HepG2 (cell line): ENCODE measurements around the gene TCF25. TPM values are rescaled to one million over a fixed set of nuclear protein-coding genes. Genes with fewer than 3 reads are reported as not detected.
A peak's percentile ranks its signal among the peaks of the same experiment; 100 is the strongest.

Experiments used
- ATAC-seq: fragments of 200-7000 bp; cut with Tn5 transposase; 3 replicates; pipeline ENCODE4 v1.9.1; 2020; ENCODE audit warnings: mild to moderate bottlenecking, moderate library complexity
- BruUV-seq: library from RNA; stranded (reverse); fragments of 400-500 nt; replicated peaks from 2 replicates; lab custom pipeline; 2021; lab: Mats Ljungman, UMichigan
- CTCF ChIA-PET: fragments of 300-600 bp; formaldehyde crosslinking; extraction: SDS; loops from one replicate; lab custom pipeline; 2021; ENCODE audit warnings: low total read pairs, inconsistent platforms, low intra/inter-chr PET ratio; lab: Yijun Ruan, JAX
- POLR2A ChIA-PET: fragments of 350-600 bp; sonication (Branson Sonifier 250); formaldehyde crosslinking; loops from one replicate; lab custom pipeline; 2020; ENCODE audit warnings: antibody characterized with exemption, inconsistent platforms; lab: Yijun Ruan, JAX
- DNase-seq: peaks from one replicate; pipeline ENCODE4 v3.0.0-alpha.2; 2015; ENCODE audit warnings: low spot score
- FAIRE-seq: peaks from 3 replicates; lab custom pipeline; 2011; peaks lifted over from hg19 to GRCh38; lab: Jason Lieb, UNC
- H2AFZ ChIP-seq: one replicate; pipeline ENCODE4 v1.6.1; 2011; ENCODE audit warnings: low read length, inconsistent platforms
- H3K27ac ChIP-seq: fragments of 300-600 bp; 3 replicates; pipeline ENCODE4 v1.8.0; 2011; ENCODE audit warnings: mixed run types, mild to moderate bottlenecking, mixed read lengths, low read length, inconsistent platforms; ENCODE audit not compliant: insufficient read depth; ENCODE audit errors: extremely low read length
- H3K27me3 ChIP-seq, 2 experiments: fragments of 200-600 bp in 1 of 2; 2 replicates in 1 of 2; 3 replicates in 1 of 2; pipeline versions ENCODE4 v1.6.0 to v1.8.0; 2011; ENCODE audit warnings: low read length in 2 of 2, mild to moderate bottlenecking in 2 of 2, moderate library complexity in 2 of 2, inconsistent platforms in 1 of 2; ENCODE audit not compliant: insufficient read depth in 2 of 2, control insufficient read depth in 1 of 2
- H3K36me3 ChIP-seq, 2 experiments: fragments of 200-600 bp in 1 of 2; replicated peaks in 1 of 2; 2 replicates in 1 of 2; 3 replicates in 1 of 2; pipeline versions ENCODE4 v1.5.1 to v1.8.0; 2011; ENCODE audit warnings: low read length in 2 of 2, inconsistent platforms in 1 of 2; ENCODE audit not compliant: insufficient read depth in 2 of 2, control insufficient read depth in 1 of 2
- H3K4me1 ChIP-seq: 2 replicates; pipeline ENCODE4 v1.5.1; 2012; ENCODE audit warnings: low read length, inconsistent platforms; ENCODE audit not compliant: insufficient read depth
- H3K4me2 ChIP-seq: 2 replicates; pipeline ENCODE4 v1.6.0; 2011; ENCODE audit warnings: low read depth, low read length, inconsistent platforms
- H3K4me3 ChIP-seq, 3 experiments: fragments of 200-600 bp in 1 of 3; sonication (generic), shearing (Covaris generic) in 1 of 3; replicated peaks in 1 of 3; 2 replicates each; pipeline ENCODE4 v1.5.1; 2011 to 2016; ENCODE audit warnings: low read length in 3 of 3, inconsistent platforms in 2 of 3, low read depth in 2 of 3, mild to moderate bottlenecking in 2 of 3, control low read depth in 1 of 3, mixed read lengths in 1 of 3; ENCODE audit not compliant: insufficient read depth in 1 of 3
- H3K79me2 ChIP-seq: one replicate; pipeline ENCODE4 v1.6.1; 2011; ENCODE audit warnings: low read length, inconsistent platforms; ENCODE audit not compliant: insufficient read depth
- H3K9ac ChIP-seq: 2 replicates; pipeline ENCODE4 v1.6.0; 2011; ENCODE audit warnings: mild to moderate bottlenecking, low read depth, low read length, inconsistent platforms; ENCODE audit not compliant: insufficient read depth
- H3K9me3 ChIP-seq: 2 replicates; pipeline ENCODE4 v1.5.1; 2012; ENCODE audit warnings: mild to moderate bottlenecking, low read length
- H4K20me1 ChIP-seq: 2 replicates; pipeline ENCODE4 v1.6.0; 2011; ENCODE audit warnings: inconsistent platforms, mild to moderate bottlenecking, low read length, moderate library complexity; ENCODE audit not compliant: insufficient read depth
- FIP1L1 ChIP-seq: fragments of 200-400 bp; formaldehyde crosslinking; IDR thresholded peaks from 2 replicates; pipeline ENCODE4 v1.6.1; 2018; ENCODE audit warnings: low read depth, mild to moderate bottlenecking, low read length, moderate library complexity, borderline replicate concordance; ENCODE audit not compliant: insufficient read depth
- GPN1 ChIP-seq: sonication (generic); formaldehyde crosslinking; IDR thresholded peaks from 2 replicates; pipeline ENCODE4 v1.5.1; 2020; ENCODE audit warnings: missing genetic modification reagents, borderline replicate concordance
- IKZF5 ChIP-seq: IDR thresholded peaks from 2 replicates; pipeline ENCODE4 v1.6.1; 2018; ENCODE audit warnings: missing genetic modification reagents, mild to moderate bottlenecking, missing compliant biosample characterization
- ISL2 ChIP-seq: sonication (generic); formaldehyde crosslinking; IDR thresholded peaks from 2 replicates; pipeline ENCODE4 v1.5.0; 2020; ENCODE audit warnings: missing genetic modification reagents
- LBX2 ChIP-seq: sonication (generic); formaldehyde crosslinking; IDR thresholded peaks from 2 replicates; pipeline ENCODE4 v1.5.0; 2020; ENCODE audit warnings: missing genetic modification reagents, mild to moderate bottlenecking, borderline replicate concordance
- MAFK ChIP-seq, 2 experiments: IDR thresholded peaks in 1 of 2; conservative IDR thresholded peaks in 1 of 2; 2 replicates each; pipeline ENCODE4 v1.6.1; 2011; ENCODE audit warnings: improper control_type of control experiment in 2 of 2, low read length in 2 of 2
- PLSCR1 ChIP-seq: sonication (generic); formaldehyde crosslinking; IDR thresholded peaks from 2 replicates; pipeline ENCODE4 v1.5.0; 2020; ENCODE audit warnings: missing genetic modification reagents, mild to moderate bottlenecking, borderline replicate concordance
- PRMT3 ChIP-seq: sonication (generic); formaldehyde crosslinking; IDR thresholded peaks from 2 replicates; pipeline ENCODE4 v1.8.1; 2022; ENCODE audit warnings: low read depth, mild to moderate bottlenecking, moderate library complexity, missing genetic modification reagents, borderline replicate concordance
- SIN3A ChIP-seq: IDR thresholded peaks from 2 replicates; pipeline ENCODE4 v1.6.1; 2011; ENCODE audit warnings: low read depth, mild to moderate bottlenecking, control low read depth, low read length, borderline replicate concordance
- SIX4 ChIP-seq: sonication (generic); formaldehyde crosslinking; IDR thresholded peaks from 2 replicates; pipeline ENCODE4 v1.4.0; 2020; ENCODE audit warnings: missing genetic modification reagents
- TCF7 ChIP-seq: sonication (generic); IDR thresholded peaks from 2 replicates; pipeline ENCODE4 v1.6.1; 2016; ENCODE audit warnings: antibody characterized with exemption, low read depth
- TEAD3 ChIP-seq: optimal IDR thresholded peaks from 2 replicates; pipeline ENCODE3; 2016; ENCODE audit warnings: borderline replicate concordance
- TP53 ChIP-seq: sonication (generic); formaldehyde crosslinking; conservative IDR thresholded peaks from 2 replicates; pipeline ENCODE4 v1.4.0; 2020; ENCODE audit warnings: missing genetic modification reagents
- ZBTB7B ChIP-seq: sonication (generic); formaldehyde crosslinking; IDR thresholded peaks from 2 replicates; pipeline ENCODE4 v1.4.0; 2020; ENCODE audit warnings: missing genetic modification reagents
- ZNF180 ChIP-seq: sonication (generic); formaldehyde crosslinking; IDR thresholded peaks from 2 replicates; pipeline ENCODE4 v1.4.0; 2020; ENCODE audit warnings: low read depth, missing genetic modification reagents, borderline replicate concordance
- ZNF274 ChIP-seq: sonication (generic); formaldehyde crosslinking; IDR thresholded peaks from 2 replicates; pipeline ENCODE4 v1.5.1; 2020; ENCODE audit warnings: mild to moderate bottlenecking, missing genetic modification reagents
- ZNF280B ChIP-seq: sonication (generic); formaldehyde crosslinking; IDR thresholded peaks from 2 replicates; pipeline ENCODE4 v1.5.0; 2020; ENCODE audit warnings: missing genetic modification reagents, mild to moderate bottlenecking, borderline replicate concordance
- ZNF746 ChIP-seq: sonication (generic); formaldehyde crosslinking; IDR thresholded peaks from 2 replicates; pipeline ENCODE4 v1.8.0; 2022; ENCODE audit warnings: mild to moderate bottlenecking, missing genetic modification reagents
- ZNF784 ChIP-seq: sonication (generic); formaldehyde crosslinking; IDR thresholded peaks from 2 replicates; pipeline ENCODE4 v1.5.1; 2020; ENCODE audit warnings: missing genetic modification reagents, mild to moderate bottlenecking, borderline replicate concordance
- ZNF792 ChIP-seq: IDR thresholded peaks from 2 replicates; pipeline ENCODE4 v1.6.1; 2016
- WGBS: methylation state at CpG from one replicate; pipeline ENCODE4 v1.1.6; 2017; ENCODE audit warnings: low lambda C conversion rate; 5-methylcytosine and 5-hydroxymethylcytosine counted together
- in situ Hi-C: cut with HindIII; loops from 2 replicates; pipeline ENCODE4 v1.10.0; 2017; ENCODE audit warnings: low pct_unique_long_range_greater_than_20kb; ENCODE audit not compliant: extremely low pct_ligation_motif_present
- intact Hi-C: fragments of 100-400 bp; cut with micrococcal nuclease; formaldehyde crosslinking; loops from one replicate; pipeline ENCODE4 v1.10.0; 2022; ENCODE audit not compliant: unreplicated experiment
- polyA plus RNA-seq, 8 experiments: library from polyadenylated mRNA; depleted of rRNA in 3 of 8; stranded (reverse) in 7 of 8; unstranded in 1 of 8; fragments of >200 nt; fragmentation: Illumina TruSeq in 4 of 8; extraction: Trizol in 4 of 8; gene quantifications; 2 replicates each; pipeline versions ENCODE4 v1.2.1 to v1.2.3, GENCODE V29; 2011 to 2016; ENCODE audit warnings: low read depth in 4 of 8, missing spikeins in 1 of 8, mixed read lengths in 1 of 8; ENCODE audit not compliant: insufficient read depth in 1 of 8
- total RNA-seq, 5 experiments: library from RNA; depleted of rRNA; stranded (reverse); fragments of >200 nt; fragmentation: Illumina TruSeq; extraction: Trizol; gene quantifications; 2 replicates each; pipeline ENCODE4 v1.2.3, GENCODE V29; 2016; ENCODE audit warnings: low read depth in 1 of 5

TCF25 gene
- total and polyA plus RNA-seq, 2 of the 13 experiments (the other 11 are each of a cell fraction or from before 2014, with no cell fraction given), result 138 to 206 TPM

- intact Hi-C loops (no loop called here), in situ Hi-C loops (no loop called here)
- Histone ChIP-seq H2AFZ (no peak overlapping the region), H3K4me1 (no peaks in the 10 kb centered on the region), H3K27me3 (no peaks in the 10 kb centered on the region), H3K9ac (no peak overlapping the region), H3K27ac (no peak overlapping the region), H4K20me1 (peaks cover 5% of the 10 kb centered on the region; the same call in 1 of the 2 replicates), H3K9me3 (no peaks in the 10 kb centered on the region), H3K4me2 (no peak overlapping the region), H3K79me2 (no peaks in the 10 kb centered on the region), H3K4me3 (no peak overlapping the region), H3K36me3 (peaks cover 54 to 89% of the 10 kb centered on the region in 2 experiments)
- ATAC-seq (no peak), FAIRE-seq (no peak), DNase-seq (no peak)
- 95% methylated on average over 26 of the region's 26 CpGs for WGBS
- POLR2A ChIA-PET, result no interaction called here
- CTCF ChIA-PET, result no interaction called here
- no TSS peak for BruUV-seq
- TF ChIP-seq PRMT3 (CRISPR knock-in tag), result no peak
- no peak for TF ChIP-seq ZNF746 (CRISPR knock-in tag)
- no peak for TF ChIP-seq ZBTB7B (CRISPR knock-in tag)
- TF ChIP-seq TCF7, result no peak
- no peak for TF ChIP-seq TP53 (CRISPR knock-in tag)
- no peak for TF ChIP-seq SIN3A
- no peak for TF ChIP-seq ZNF274
- no peak for TF ChIP-seq ZNF792
- TF ChIP-seq ZNF180 (CRISPR knock-in tag), result no peak
- TF ChIP-seq ZNF784 (CRISPR knock-in tag), result no peak
- TF ChIP-seq IKZF5, result no peak
- TF ChIP-seq ISL2 (CRISPR knock-in tag), result no peak
- TF ChIP-seq ZNF280B (CRISPR knock-in tag), result no peak
- no peak for TF ChIP-seq LBX2 (CRISPR knock-in tag)
- no peak for TF ChIP-seq SIX4 (CRISPR knock-in tag)
- no peak for TF ChIP-seq GPN1 (CRISPR knock-in tag)
- no peak for TF ChIP-seq PLSCR1
- no peak for TF ChIP-seq TEAD3 (CRISPR knock-in tag)
- peak; percentile 56 to 71; a peak in 3 of 4 replicates for TF ChIP-seq MAFK (conservative IDR thresholded peaks at IDR 0.05 in 1 of 2, IDR thresholded peaks at IDR 0.05 in 1 of 2; ENCODE audit: low read length in 2 of 2)
- TF ChIP-seq FIP1L1, result no peak
Measured at GRCh38 chr16:89895482-89896250, 22.3 kb downstream of the TCF25 start.
